H54 (cell line): Measurements from ENCODE around the gene APLF.
"Not testable (repeated sequence)": the region's sequence is repeated elsewhere in the genome, so short reads cannot be mapped to it uniquely, and the experiment has no call there.

Experiments
- DNase-seq: peaks from one replicate; pipeline ENCODE4 v3.0.0; 2011; ENCODE audit warnings: low spot score, mixed read lengths; ENCODE audit not compliant: insufficient read length
- FAIRE-seq: peaks from 3 replicates; lab custom pipeline; 2011; peaks lifted over from hg19 to GRCh38; lab: Jason Lieb, UNC
- POLR2A ChIP-seq: IDR thresholded peaks from 2 replicates; pipeline ENCODE4 v1.6.1; 2011; ENCODE audit warnings: low read depth, mild to moderate bottlenecking, low read length

Gene APLF

DNA sequence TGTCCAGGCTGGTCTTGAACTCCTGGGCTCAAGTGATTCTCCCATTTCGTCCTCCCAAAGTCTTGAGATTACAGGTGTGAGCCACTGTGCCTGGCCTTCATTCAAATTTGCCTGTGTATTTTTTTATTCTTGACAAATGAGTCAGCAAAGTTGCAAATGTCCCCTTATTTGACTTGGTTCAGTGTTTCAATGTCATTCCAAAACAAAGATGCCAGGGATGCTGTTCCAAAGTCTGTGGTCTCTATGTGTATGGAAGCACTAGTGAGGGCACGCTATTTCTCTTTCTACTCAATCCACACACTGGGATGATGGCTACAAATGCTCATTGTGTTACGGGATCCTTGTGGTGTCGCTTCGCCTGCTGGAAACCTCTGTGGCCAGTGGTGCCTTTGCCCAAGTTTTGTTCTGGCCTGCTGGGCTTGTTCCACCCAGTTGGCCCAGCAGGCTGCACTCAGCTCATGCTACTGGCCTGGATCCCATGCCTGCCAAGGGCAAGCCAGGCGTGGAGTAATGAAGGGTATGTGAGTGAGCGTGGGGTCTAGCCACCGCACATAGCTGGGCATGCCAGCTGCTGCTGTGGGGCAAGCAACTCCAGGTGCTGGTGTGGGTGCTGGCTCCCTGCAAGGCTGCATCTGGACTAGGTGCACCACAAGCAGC lies 35.9 kb upstream of the APLF start:
- no peak for FAIRE-seq
- no peak for DNase-seq
- no peak for TF ChIP-seq POLR2A

DNA sequence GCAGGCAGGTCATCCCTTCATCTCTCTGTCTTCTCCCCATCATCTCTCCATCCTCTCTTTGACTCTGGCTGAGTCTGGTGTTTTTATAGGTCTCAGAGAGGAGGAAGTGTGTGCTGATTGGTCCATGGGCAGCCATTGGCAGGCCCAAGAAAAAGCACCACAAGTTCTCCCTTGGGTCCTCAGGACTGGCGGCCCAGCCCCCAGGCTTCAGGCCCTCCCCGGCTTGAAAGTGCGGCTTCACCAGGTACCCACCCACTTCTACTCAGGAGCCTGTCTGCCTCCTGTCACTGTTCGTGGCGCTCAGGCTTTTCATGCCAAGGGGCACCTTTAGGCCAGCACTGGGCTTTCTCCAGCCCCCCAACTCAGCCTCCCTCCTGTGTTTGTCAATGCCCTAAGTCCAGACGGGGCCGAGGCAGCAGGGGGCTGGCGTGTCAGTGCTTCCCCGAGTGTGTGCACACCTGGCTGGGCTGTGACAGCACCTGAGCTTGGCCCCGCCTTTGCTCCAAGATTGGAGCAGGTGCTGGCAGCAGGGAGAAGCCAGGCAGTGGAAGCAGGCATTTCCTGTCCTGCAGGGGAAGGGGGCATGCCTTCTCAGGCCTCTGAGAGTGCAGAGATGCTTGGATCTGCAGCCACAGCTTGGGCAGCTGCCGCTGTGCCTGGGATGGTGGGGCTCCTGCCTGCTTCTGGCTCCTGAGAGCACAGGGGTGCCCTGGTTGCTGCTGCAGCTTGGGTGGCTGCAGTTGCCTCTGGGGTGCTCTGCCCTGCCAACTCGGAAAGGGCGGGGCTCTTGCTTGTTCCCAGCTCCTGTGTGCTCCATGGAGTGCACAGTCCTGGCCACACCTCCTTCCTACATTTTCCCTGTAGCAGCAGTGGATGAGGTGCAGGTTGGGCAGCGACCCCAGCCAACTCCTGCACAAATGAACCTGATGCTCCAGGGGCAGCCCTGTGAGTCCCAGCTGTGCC lies 34.4 kb upstream of the APLF start:
- DNase-seq (no peak), FAIRE-seq (no peak)
- no peak for TF ChIP-seq POLR2A

DNA sequence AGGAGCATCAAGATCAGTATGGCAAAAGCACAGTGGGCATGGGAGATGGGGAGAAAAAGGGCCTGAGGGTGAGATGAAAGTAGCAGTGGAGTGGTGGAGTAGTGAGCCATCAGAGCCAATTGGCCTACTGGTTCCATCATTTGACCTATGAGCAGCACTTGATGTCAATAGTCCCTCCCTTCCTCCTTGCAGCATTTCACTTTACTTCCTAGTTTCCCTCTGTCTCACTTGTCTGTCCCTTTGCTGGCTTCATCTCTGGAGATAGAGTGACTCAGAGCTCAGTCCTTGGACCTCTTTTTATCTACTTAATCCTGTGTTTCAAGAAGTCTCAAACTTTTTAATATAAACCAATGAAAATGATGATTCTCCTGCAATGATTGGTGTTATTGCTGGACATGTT lies 32.4 kb upstream of the APLF start:
- no peak for FAIRE-seq
- DNase-seq: no peak
- no peak for TF ChIP-seq POLR2A

DNA sequence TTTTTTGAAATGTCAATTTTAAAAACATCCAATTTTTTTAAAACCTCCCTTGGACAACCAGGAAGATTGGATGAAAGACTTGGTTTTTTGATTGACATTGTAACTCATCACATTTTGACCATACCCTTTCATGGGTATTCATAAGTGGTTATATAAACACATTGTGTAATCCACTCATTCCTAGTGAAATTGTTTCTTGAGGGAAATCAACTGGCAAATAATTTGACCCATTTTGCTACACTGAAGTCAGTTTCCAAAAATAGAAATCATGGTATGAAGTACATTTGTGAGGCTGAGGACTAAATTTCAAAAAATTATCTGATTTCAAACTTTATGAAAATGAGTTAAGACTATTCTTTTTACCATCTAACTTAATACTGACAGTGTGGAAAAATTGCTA lies 31.8 kb upstream of the APLF start:
- DNase-seq (no peak), FAIRE-seq (no peak)
- TF ChIP-seq POLR2A: no peak

DNA sequence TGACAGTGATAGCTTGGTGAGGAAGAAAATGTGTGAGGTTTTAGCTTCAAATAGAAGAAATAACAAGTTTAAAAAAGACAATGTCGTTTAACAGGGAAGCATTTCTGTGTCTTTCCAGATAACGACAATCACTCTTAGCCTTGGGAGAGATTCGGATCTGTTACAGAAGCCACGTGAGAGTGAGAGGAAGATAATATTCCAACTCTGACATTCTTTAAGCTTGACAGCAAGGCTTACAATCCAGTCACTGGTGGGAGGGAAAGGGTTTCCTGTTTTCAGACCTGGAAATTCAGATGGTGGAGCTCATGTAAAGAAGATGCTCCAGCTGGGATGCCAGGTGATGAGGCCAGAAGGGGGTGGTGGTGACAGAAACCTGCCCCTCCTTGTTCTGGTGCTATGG lies 31.1 kb upstream of the APLF start:
- DNase-seq (no peak), FAIRE-seq (no peak)

DNA sequence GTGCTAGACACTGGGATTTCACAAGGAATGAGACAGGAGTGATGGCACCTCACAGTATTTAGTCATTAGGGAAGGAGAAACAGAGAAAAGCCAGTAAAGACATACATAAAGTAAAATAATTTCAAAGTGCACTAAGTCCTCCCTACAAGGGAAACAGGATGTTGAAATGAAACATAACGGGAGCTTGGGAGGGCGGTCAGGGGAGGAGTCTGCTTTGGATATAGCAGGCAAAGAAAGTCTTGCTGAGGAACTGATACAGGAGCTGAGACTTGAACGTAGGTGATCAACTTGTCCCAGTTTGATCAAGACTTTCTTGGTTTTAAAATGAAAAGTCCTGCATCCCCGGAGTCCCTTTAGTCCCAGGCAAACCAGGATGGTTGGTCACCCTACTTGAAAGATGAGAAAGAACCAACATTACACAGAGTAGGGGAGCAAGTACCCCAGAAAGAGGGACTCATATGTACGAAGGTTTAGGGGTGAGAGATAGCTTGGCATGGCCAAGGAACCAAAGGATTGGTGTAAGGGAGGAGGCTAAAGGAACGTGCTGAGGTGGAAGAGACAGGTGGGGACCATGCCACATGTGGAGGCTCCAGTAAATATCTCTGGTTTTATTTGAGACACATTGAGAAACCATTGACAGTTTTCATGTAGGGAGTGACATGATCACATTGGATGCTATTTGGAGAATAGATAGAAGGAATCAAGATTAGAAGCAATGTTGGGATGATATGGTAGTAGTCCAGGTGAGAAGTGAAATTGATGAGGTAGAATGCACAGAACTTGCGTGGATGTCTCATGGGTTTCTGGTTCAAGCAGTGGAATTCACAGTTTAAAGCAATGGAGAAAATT lies 28.7 kb upstream of the APLF start:
- DNase-seq (no peak), FAIRE-seq (no peak)
- TF ChIP-seq POLR2A: no peak

More for the DNA sequence above, 31.1 kb upstream of the APLF start:
- no peak for TF ChIP-seq POLR2A

DNA sequence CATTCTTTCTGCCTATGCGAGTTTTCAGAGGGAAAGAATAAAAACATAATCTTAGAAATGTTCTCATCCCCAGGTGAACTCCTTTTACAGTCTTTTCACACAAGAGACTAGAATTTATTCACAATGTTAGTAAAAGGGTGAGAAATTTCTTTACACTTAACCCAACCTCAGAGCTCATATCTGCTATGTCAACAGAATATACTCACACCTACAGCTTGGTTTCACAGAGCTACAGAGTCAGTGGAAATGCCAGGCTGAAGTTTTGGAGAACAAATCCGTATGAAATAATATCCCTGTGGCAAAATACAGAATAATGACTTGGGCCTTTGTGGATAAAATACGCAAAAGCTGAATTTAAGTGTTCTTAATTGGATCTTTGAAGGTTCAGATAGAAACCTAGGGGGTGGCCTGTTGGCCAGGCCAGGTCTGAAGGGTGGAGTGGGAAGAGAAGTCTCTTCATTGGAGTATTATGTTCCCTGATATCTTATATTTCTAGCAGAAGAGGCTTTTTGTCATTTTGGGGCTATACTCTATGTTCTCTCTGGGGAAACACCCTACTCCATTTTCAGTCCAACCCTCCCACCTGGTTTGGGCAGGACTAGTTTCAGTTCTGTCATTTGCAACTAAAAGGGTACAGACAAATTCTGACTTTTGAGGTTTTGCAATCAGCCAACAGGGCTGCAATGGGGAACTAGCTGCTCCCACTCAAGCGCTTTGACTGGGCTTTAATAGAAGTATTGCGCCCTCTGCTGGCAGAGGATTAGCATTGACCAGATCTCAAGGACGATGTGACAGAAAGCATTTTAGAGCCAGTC lies 26.0 kb upstream of the APLF start:
- FAIRE-seq: peak; percentile 94
- DNase-seq: peak; percentile 19
- TF ChIP-seq POLR2A: no peak

DNA sequence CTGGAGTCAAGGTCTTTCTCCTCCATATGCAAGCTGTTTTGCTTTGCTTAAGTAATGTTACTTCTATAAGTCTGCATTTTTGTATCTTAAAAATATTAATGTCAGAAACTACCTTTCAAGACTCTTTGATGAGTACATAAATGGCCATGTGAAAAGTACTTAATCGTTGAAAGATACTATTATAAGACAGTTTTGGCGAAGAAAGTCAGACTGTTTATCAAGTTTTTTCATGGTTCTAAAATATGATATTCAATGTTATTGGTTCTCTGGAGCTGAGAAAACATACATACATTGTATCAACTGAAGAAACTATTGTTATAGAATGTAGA lies 25.4 kb upstream of the APLF start:
- no peak for TF ChIP-seq POLR2A
- FAIRE-seq: no peak
- no peak for DNase-seq

DNA sequence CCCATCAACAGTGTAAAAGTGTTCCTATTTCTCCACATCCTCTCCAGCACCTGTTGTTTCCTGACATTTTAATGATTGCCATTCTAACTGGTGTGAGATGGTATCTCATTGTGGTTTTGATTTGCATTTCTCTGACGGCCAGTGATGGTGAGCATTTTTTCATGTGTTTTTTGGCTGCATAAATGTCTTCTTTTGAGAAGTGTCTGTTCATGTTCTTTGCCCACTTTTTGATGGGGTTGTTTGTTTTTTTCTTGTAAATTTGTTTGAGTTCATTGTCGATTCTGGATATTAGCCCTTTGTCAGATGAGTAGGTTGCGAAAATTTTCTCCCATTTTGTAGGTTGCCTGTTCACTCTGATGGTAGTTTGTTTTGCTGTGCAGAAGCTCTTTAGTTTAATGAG lies 21.0 kb upstream of the APLF start:
- FAIRE-seq: not testable (repeated sequence)

DNA sequence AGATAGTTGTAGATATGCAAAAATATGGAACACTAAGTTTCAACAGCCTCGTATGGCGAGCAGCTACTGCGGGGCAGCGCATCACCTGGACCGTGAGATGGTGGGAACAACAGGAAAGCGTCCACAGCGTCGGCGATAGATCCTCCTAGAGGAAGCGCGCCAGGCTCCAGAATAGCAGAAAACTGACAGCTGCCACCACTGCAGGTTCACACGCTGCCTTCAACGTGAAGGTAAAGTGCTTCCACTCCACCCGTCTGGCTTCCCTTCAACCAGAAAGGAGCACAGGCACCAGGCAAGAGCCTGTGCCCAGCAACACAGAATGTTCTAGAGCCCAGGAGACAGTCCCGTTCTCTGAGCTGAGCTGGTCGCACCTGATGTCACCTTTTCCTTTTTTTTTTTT lies 20.3 kb upstream of the APLF start:
- DNase-seq (no peak), FAIRE-seq (no peak)
- no peak for TF ChIP-seq POLR2A

More for the DNA sequence above, 21.0 kb upstream of the APLF start:
- DNase-seq: not testable (repeated sequence)

DNA sequence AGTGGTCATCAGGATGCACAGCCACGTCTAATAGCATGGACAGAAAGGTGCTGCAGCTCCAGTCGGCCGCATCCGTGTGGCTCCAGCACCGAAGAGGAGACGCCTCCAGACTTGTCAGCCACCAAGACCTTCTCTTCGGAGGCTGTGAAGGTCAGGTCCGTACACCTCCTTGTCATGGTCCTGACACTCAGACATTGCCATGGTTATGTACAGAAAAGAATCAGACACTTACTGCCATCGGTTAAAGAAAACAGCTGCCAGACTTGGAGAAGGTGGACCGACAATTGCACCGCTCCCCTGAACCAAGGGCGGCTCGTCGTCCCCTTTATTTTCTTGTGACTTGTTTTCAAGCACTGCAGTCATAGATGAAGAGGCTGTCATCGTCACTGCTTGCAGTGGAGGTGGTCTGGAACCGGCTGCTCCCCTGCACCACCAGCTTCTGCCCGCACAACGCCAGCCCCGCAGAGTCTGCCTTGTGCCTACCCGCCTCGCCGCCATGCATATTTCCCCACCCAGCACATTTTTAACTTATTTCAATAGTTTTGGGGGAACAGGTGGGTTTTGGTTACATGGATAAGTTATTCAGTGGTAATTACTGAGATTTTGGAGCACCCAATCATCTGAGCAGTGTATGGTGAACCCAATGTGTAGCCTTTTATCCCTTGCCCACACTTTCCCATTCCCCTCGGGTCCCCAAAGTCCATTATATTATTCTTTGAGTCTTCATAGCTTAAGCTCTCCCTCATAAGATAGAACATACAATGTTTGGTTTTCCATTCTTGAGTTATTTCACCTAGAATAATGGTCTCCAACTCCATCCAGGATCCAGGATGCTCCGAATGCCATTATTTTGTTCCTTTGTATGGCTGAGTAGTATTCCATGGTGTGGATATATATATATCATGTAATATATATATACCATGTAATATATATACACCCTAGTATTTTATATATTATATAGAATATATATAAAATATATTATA lies 18.4 kb upstream of the APLF start:
- FAIRE-seq (no peak), DNase-seq (no peak)
- no peak for TF ChIP-seq POLR2A

DNA sequence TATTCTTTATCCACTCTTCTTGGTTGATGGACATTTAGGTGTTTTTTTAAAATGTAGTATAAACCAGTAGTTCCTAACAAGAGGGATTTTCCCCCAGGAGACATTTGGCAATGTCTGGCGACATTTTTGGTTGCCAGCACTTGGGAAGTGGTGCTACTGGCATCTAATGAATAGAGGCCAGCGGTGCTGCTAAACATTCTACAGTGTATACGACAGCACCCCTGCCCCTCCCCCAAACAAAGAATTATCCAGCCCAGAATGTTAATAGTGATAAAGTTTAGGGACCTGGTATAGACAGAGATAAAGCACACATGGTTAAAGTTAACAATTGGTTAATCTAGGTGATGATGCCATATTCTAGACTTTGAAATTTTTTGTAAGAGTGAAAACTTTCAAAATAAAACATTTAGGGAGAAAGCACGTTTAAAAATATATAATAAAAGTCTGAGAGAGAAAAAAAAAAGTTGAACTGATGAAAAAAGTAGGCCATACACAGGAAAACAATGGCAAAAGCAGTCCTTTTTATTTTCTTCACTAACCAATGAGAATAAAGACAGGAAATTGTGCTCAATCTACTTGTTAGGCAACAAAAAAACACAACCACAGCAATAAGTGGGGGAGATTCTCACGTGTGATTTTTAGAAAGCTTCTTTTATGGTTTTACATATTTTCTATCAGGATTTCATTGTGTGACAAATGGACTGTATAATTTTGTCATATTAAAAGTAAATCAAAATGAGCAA lies 15.1 kb upstream of the APLF start:
- no peak for FAIRE-seq
- TF ChIP-seq POLR2A: no peak

More for the DNA sequence above, 15.1 kb upstream of the APLF start:
- no peak for DNase-seq
